Nephron (organoid): ENCODE measurements around the gene PAX8.

Experiments used
- H3K27ac Mint-ChIP-seq, 3 experiments: 2 replicates each; pipeline ENCODE4 v1.8.0; 2020; ENCODE audit warnings: mixed read lengths in 3 of 3, mild to moderate bottlenecking in 2 of 3, moderate library complexity in 1 of 3
- H3K27me3 Mint-ChIP-seq: 2 replicates; pipeline ENCODE4 v1.8.0; 2021; ENCODE audit warnings: low read depth, mild to moderate bottlenecking, moderate library complexity, mixed read lengths
- H3K36me3 Mint-ChIP-seq: 2 replicates; pipeline ENCODE4 v1.8.0; 2020; ENCODE audit warnings: low read depth, mixed read lengths
- H3K4me1 Mint-ChIP-seq: 2 replicates; pipeline ENCODE4 v1.8.0; 2020; ENCODE audit warnings: mixed read lengths
- H3K4me3 Mint-ChIP-seq, 3 experiments: 2 replicates each; pipeline ENCODE4 v1.8.0; 2020; ENCODE audit warnings: mild to moderate bottlenecking in 3 of 3, mixed read lengths in 3 of 3, moderate library complexity in 2 of 3
- H3K9me3 Mint-ChIP-seq: 2 replicates; pipeline ENCODE4 v1.8.0; 2020; ENCODE audit warnings: mixed read lengths
- CTCF ChIP-seq, 3 experiments: fragments of 200-600 bp; sonication (generic); IDR thresholded peaks; one replicate each; pipeline ENCODE4 v1.5.0; 2021; ENCODE audit warnings: antibody characterized with exemption in 3 of 3; ENCODE audit not compliant: unreplicated experiment in 3 of 3

Gene PAX8

GRCh38 chr2:113273981-113274380 is 4.7 kb downstream of the PAX8 start:
- H3K4me3 Mint-ChIP-seq, result peak overlapping the region; percentile 64 to 90 (median 86)
- peaks cover 30% of the 10 kb centered on the region for H3K36me3 Mint-ChIP-seq
- H3K9me3 Mint-ChIP-seq, result no peaks in the 10 kb centered on the region
- H3K27ac Mint-ChIP-seq, result peak overlapping the region; percentile 69 to 97 (median 79)
- peaks cover 18% of the 10 kb centered on the region for H3K4me1 Mint-ChIP-seq
- H3K27me3 Mint-ChIP-seq, result peaks cover 99% of the 10 kb centered on the region
- TF ChIP-seq CTCF (IDR thresholded peaks at IDR 0.05; ENCODE audit: unreplicated experiment in 3 of 3), result no peak

- peaks cover 21% of the 10 kb centered on the region for H3K4me1 Mint-ChIP-seq
- H3K9me3 Mint-ChIP-seq, result no peaks in the 10 kb centered on the region
- peak overlapping the region; percentile 66 to 97 (median 69) for H3K27ac Mint-ChIP-seq
- TF ChIP-seq CTCF (IDR thresholded peaks at IDR 0.05; ENCODE audit: unreplicated experiment in 3 of 3), result peak; percentile 29 to 43 (median 34)
- peaks cover 30% of the 10 kb centered on the region for H3K36me3 Mint-ChIP-seq
- peak overlapping the region; percentile 51 to 90 (median 86) for H3K4me3 Mint-ChIP-seq
- peaks cover 96% of the 10 kb centered on the region for H3K27me3 Mint-ChIP-seq
Observed at GRCh38 chr2:113273027-113273551, 5.6 kb downstream of the PAX8 start.

- no peak for TF ChIP-seq CTCF (IDR thresholded peaks at IDR 0.05; ENCODE audit: unreplicated experiment in 3 of 3)
- Mint-ChIP-seq H3K4me1 (peaks cover 27% of the 10 kb centered on the region), H3K27ac (peak overlapping the region in 2 of 3 experiments; percentile 69 to 97), H3K4me3 (peak overlapping the region in 2 of 3 experiments; percentile 22 to 51), H3K9me3 (no peaks in the 10 kb centered on the region), H3K27me3 (peaks cover 96% of the 10 kb centered on the region), H3K36me3 (peaks cover 30% of the 10 kb centered on the region)
Observed at GRCh38 chr2:113272477-113272876, 6.2 kb downstream of the PAX8 start.

GRCh38 chr2:113268621-113269360 is 9.9 kb downstream of the PAX8 start:
- Mint-ChIP-seq H3K4me3 (no peak overlapping the region), H3K9me3 (no peaks in the 10 kb centered on the region), H3K27me3 (peaks cover 87% of the 10 kb centered on the region), H3K4me1 (peaks cover 49% of the 10 kb centered on the region), H3K27ac (peak overlapping the region in 2 of 3 experiments; percentile 58 to 72), H3K36me3 (peaks cover 14% of the 10 kb centered on the region)
- no peak for TF ChIP-seq CTCF (IDR thresholded peaks at IDR 0.05; ENCODE audit: unreplicated experiment in 3 of 3)

- H3K4me1 Mint-ChIP-seq, result peaks cover 45% of the 10 kb centered on the region
- TF ChIP-seq CTCF (IDR thresholded peaks at IDR 0.05; ENCODE audit: unreplicated experiment in 3 of 3), result no peak
- H3K36me3 Mint-ChIP-seq, result peaks cover 11% of the 10 kb centered on the region
- no peaks in the 10 kb centered on the region for H3K9me3 Mint-ChIP-seq
- H3K27me3 Mint-ChIP-seq, result peaks cover 70% of the 10 kb centered on the region
- H3K27ac Mint-ChIP-seq, result no peak overlapping the region
- H3K4me3 Mint-ChIP-seq, result no peak overlapping the region
Observed at GRCh38 chr2:113266431-113266830, 12.3 kb downstream of the PAX8 start.
